NCI-H128 (cell line): ENCODE measurements around the gene MRLN.
"Not testable (repeated sequence)": the region's sequence is repeated elsewhere in the genome, so short reads cannot be mapped to it uniquely, and the experiment has no call there.

Experiments used
- DNase-seq: peaks from one replicate; lab custom pipeline; 2025; ENCODE audit not compliant: unreplicated experiment; lab: John Stamatoyannopoulos, UW

The MRLN gene

DNA sequence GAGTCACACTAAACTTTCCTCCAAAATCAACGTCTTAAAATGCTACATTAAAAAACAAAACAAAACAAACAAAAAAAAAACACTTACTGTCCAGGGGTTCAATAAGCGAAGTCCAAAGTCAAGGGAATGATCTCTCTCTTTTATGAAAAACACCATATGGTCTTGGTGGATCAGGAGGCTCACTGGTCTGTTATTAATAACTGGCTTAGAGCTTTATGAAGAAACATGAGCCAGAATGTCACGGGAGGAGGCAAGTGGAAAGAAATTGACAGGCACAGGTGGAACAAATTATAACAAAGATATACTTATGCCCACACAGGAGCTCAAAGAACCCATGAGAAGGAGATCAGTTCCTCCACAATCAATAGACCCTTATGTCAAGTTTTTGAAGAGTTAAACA, at the start of gene MRLN:
Gene MRLN (minus strand): TSS at position 189 of the 400 bp plus-strand sequence.
- no peak for DNase-seq

DNA sequence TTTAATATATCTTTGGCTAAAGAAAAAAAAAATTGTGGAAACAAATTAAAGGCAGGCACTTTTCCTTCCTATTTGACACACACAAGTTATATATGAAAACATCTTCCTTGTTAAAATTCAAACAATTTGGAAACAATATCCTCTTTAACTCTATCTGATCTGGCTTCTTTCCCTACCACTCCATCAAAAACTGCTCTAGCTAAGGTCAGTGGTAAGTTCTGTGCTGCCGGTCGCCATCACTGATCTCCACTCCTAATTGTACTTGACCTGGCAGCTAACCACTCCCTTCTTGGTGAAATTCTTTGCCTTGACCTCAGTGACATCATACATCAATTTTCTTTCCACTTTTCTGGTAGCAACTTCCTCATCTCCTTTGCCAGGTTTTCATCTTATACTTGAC, 47.9 kb upstream of the MRLN start:
- DNase-seq = no peak

DNA sequence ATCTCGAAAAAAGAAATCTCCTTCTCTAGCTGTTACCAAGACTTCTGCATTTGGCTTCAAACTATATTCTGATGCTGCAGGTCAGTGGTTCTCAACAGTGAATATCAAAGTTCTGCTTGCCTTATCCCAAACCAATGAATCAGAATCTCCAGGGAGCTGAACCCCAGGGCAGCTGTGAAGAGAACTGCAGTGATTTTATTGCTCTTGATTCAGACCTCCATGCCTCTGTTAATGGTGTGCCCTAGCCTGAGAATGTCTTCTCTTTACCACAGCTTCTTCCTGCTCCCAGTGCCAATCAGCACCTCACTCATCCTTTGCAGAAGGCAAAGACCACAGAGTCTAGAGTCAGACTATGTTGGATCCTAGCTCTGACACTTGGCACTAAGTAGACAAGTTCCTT, 46.2 kb upstream of the MRLN start:
- DNase-seq = no peak

DNA sequence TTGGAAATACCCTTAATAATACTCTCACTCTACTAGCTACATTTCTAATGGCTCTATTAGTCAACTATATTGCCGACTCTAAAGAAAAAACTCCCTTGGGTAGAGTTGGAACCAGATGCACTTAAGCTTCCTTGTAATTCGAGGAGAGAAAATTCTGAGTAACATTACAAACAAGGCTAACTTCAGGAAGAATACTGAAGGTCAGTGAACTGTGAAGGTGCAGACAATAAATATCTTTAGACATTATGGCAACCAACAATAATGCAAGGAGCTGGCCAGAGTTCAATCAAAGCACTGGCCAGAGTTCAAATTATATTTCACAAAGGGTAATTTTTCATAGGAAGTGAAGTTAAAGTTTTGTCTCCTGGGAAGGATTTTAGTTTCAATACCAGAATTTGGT, 40.7 kb upstream of the MRLN start:
- no peak for DNase-seq

DNA sequence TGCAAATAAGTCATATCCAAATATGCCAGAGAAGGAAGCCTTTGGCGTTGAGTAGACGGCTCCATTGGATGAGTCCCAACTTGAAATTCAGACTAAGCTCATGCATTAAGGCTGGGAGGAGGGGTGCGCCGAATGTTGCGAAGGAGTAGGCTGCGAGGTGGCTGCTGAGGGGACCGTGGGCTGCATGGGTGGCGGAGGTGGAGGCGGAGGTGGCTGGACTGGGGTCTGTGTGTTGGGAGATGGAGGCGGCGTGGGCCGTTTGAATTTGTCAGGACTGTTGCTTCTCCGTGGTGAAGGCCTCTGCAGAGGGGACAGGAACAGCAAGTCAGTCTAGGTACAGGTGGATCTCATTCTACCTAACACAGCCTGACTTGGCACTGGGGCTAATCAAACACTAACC, 39.6 kb upstream of the MRLN start:
- no peak for DNase-seq

DNA sequence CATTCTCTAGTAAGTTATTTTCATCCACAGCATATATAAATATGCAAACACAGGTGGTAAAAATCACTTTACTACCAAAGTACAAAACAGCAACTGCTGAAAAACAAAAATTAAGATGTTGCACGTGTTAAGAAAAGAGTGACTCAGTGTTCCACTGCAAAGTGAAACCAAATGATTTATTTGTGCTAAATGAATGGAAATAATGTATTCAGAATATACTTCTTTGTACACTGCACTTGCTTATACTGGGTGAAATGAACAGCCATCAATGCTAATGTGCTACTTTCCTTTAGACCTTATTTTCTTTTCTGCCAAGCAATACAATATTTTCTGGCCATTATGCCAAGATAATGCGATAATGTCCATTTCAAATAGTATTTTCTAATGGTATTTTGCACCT, 38.3 kb upstream of the MRLN start:
- DNase-seq = no peak

DNA sequence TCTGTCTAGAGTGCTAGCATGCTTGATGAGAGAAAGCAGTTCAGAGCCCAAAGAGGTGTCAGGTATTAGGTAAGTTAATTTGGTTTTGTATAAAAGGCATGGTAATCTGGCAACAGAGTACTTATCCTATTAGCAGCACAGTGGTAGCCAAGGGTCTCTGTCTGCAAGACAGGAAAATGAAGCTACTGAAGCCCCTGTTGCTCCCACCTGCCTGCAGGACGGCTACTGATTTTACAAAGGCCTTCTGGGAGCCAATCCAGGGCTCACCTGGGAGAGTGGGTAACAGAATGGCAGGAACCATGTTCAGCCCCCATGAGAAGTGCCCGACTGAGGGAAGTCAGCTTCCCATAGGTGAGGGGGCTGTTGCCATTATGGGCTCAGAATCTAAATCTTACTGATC, 36.8 kb upstream of the MRLN start:
- not testable (repeated sequence) for DNase-seq

DNA sequence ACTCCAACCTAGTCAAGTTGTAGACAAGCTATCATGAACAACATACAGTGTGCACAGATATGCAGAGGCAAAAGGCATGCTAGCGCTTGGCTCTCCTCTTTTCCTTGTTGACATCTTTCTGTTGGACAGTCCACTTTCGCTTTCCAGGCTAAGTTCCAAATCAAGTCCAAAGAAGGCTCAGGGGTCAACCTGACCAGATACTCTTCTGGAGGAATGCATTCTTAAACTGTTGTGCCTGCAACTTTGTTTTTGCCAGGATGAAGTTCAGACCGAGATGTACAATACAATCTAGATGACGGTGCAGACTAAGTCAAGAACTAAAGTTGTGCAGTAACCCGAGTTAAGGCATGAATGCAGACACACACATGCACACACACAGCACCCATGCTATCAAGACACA, 35.7 kb upstream of the MRLN start:
- not testable (repeated sequence) for DNase-seq

DNA sequence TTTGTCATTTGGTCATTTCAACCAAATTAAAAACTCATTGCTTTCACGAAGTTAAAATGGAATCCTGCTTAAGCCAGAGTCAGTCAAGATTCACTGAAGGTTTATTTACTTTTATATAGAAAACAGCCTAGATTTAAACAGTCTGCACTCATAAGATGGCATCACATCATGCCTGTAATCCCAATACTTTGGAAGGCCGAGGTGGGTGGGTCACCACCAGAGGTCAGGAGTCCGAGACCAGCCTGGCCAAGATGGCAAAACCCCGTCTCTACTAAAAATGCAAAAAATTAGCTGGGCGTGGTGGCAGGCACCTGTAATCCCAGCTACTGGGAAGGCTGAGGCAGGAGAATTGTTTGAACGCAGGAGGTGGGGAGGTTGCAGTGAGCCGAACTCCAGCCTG, 33.8 kb upstream of the MRLN start:
- not testable (repeated sequence) for DNase-seq

DNA sequence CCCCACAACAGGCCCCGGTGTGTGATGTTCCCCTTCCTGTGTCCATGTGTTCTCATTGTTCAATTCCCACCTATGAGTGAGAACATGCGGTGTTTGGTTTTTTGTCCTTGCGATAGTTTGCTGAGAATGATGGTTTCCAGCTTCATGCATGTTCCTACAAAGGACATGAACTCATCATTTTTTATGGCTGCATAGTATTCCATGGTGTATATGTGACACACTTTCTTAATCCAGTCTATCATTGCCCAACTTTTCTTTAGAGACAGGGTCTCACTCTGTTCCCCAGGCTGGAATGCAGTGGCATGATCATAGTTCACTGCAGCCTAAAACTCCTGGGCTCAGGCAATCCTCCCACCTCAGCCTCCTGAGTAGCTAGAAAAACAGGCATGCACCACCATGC, 32.2 kb upstream of the MRLN start:
- DNase-seq = not testable (repeated sequence)

DNA sequence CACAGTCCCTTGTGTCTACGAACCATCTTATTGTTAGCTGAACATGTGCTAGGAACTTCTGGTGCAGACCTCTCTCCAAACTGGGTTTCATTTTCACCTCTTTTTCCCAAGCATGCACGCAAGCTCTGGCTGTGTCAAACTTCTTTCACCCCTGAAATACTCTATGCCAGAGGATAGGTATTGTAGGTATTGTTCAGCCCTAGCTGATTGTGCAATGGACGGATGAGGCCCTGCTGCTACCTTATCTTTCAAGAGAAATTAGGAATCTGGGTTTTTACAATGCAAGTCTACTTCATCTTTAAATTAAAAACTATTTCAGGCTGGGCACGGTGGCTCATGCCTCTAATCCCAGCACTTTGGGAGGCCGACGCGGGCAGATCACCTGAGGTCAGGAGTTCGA, 28.3 kb upstream of the MRLN start:
- DNase-seq = no peak

DNA sequence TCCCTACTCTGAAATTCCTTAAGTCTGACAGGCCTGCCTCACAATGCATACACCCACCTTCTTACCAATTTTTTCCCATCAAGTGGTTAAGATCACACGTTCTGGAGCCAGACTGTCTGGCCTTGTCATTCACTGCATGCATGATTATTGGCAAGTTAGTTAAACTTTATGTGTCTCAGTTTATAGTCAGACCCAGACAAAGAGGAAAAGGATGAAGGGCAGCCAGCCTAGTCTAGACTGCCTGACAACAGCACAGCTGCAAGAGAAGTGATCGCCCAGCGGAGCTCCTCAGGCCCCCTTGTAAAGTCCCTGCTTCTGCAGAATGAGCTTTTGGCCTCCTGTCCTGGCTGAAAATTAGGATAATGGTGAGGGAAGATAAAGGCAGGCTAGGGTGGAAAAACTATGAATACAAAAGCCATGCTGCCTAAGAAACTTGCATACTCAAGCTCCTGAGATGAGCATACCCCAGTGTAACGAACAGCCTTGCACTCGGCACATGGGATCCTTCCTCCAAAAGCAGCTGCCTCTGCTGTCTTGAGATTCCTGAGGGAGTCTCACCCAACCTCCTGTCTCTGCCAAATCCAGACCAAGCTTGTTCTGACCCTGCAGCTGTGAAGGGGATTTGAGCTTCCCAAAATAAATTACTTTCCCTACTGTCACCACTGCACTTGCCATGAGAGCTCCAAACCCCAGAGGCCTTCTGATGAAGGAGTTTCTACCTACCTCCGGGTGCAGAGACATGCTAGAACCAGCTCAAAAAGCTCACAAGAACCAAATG, 26.7 kb upstream of the MRLN start:
- DNase-seq = no peak

DNA sequence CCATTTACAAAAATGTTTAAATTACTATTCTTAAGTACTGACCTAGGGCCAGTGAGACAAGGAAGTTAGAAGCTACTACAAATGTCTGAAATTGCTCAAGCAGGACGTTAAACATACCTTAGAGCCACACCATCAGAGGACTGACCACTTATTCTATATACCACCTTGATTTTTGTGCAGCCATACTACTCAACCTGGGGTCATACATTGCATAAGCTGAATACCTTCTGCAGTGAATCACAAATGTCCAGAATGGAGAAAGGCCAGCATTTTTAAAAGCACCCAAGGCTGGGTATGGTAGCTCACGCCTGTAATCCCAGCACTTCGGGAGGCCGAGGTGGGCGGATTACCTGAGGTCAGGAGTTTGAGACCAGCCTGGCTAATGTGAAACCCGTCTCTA, 21.2 kb upstream of the MRLN start:
- DNase-seq = no peak

DNA sequence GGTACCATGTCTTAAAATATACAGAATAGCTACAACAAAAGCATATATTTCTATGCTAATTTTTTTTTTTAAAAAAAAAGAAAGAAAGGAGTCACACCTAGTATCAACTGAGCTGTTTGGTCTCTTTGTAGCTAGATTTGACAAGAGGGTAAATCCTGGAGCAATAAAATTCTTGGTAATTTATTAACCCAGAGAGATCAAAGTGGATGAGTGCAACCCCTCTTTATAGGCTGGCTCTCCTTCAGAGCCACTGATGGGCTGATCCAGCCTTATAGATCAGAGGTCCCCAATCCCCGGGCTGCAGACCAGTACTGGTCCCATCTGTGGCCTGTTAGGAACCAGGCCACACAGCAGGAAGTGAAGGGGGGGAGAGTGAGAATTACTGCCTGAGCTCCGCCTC, 19.8 kb upstream of the MRLN start:
- DNase-seq = no peak

DNA sequence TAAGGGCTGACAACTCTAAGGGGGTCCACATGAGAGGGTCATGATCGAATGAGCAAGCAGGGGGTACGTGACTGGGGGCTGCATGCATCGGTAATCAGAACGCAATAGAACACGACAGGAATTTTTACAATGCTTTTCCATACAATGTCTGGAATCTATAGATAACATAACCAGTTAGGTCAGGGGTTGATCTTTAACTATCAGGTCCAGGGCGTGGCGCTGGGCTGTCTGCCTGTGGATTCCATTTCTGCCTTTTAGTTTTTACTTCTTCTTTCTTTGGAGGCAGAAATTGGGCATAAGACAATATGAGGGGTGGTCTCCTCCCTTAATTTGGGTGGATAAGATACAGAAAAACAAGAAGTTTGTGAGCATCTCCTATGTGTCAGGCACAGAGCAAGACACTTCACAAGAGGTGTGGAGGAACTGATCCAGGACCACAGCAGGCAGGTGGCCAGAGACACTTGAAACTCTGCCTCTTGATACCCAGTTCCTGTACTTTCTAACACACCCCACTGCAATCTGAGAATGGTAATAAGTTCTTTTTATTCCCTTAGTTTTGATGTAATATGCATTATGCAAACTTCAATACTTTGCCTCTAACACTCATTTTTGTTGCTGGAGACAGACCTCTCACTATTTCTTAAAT, 18.0 kb upstream of the MRLN start:
- DNase-seq = no peak

DNA sequence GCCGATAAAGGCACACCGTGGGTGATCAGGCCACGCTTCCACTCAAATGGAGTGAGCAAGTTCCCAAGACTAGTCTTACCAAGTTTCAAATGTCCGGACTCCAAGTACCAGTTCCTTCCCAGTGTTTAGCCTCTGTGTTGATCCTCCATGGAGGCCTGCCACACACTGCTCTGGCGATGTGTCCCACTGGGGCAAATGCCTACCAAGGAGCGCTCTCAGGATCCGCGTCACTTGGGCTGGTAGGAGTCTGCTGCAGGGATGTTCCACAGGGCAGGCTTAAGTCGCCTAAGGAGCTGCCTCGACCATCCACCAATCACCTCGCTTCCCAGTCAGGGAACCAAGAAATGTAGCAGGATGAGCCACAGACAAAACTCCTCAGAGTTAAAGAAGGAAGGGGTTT, 17.4 kb upstream of the MRLN start:
- no peak for DNase-seq

DNA sequence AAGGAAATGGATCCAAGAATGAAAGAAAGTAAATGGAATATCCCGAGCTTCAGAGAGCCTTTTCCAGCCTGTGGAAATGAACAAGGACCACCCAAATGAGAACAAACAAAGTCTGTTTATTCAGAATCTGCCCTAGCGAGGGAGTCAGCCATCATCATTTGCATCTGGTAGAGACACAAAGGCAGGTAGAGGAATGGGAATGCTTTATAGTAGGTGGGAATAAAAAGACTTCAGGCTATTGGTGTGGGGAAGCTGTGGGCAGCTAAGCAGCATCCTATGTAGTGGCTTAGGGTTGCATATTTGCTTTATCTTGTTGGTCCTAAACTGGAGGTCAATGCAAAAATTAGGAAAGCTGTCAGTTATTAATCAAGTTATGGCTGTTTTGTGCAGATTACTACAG, 9.2 kb upstream of the MRLN start:
- no peak for DNase-seq

DNA sequence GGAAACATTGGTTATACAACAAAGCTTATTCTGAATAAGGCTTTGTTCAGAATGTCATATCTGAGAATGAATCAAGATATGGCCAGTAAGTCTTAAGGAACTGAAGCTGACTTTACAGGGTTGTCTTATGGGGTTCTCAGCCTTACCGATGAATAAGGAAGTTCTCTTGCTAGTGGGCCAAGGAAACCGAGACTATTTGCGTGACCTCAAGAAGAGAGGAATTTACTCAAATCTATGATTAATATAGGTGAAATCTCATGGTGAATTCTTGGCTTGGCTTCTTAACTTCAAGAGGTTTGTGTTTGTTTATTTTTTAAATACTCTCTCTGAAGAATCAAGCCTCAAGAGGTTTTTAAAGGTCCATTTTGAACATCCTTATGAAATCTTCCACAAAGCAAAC, 4.7 kb upstream of the MRLN start:
- DNase-seq = no peak

DNA sequence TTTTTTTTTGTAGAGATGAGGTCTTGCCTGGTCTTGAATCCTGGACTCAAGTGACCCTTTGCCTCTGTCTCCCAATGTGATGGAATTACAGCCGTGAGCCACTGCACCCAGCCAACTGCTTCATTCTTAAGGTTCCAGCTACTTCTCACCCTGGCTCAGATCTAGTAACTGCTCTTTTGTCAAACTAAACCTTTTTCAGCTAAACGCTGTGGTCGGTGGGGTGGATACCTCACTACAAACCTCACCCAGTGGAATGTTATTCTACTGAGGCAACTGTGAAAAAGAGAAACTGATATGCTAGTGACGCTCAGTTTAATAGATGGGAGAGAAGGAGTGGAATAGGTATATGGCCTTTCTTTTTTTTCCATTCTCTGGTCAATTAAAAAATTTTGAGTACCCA, 1.7 kb upstream of the MRLN start:
- DNase-seq = no peak

DNA sequence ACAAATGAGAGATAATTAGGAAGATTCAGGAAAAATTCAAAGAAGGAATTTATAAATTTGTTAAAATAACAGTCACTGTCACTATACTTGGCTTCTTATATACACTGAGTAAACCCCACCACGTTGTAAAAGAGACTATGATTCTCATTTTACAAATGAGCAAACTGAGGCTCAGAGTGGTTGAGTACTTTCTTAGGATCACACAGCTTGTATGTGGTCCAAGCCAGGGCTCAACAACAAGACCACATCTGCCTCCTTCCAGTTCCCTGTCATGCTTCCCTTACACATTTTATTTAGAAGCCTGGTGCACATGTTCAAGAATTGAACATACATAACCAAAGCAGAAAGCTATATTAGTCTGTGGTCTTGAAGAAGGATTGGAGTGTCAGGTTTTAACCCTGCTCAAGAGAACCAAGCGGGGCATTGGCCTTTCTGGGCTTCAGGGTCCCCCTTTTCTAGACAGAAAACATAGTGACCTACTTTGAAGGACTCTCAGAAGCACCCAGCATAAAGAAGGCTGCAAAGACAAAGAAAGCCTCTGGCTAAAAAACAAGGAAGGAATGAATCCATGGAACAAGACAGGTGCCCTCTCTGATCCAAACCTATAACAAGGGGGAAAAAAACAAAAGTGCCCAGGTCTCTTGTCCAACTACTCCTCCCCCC, 846 bp downstream of the MRLN start:
- no peak for DNase-seq

DNA sequence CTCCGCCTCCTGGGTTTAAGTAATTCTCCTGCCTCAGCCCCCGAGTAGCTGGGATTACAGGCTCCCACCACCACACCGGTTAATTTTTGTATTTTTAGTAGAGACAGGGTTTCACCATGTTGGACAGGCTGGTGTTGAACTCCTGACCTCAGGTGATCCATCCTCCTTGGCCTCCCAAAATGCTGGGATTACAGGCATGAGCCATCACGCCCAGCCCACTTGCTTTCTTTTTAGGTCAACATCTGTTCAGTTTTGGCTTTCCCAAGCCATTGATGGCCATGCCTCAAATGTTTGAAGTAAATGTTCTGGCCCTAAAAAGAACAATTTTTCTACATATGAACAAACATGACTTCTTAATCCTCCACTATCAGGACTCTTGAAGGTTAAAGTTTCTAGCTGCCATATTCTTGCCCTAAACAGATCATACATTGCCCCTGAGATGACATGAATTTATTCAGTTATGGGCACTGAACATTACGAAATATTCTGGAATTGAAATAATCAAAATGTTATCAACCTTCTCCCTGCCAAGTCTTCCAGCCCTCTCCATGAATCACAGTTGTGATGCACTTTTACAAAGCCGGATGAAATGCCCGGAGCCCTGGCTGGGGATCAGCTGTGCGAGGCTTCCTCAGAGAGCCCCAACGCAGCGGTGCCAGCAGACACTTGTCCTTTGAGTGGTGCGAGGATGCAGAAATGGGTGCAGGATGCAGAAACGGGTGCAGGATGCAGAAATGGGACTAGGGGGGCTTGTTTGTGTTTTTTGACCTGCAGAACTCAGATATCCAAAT, 2.9 kb downstream of the MRLN start:
- no peak for DNase-seq

DNA sequence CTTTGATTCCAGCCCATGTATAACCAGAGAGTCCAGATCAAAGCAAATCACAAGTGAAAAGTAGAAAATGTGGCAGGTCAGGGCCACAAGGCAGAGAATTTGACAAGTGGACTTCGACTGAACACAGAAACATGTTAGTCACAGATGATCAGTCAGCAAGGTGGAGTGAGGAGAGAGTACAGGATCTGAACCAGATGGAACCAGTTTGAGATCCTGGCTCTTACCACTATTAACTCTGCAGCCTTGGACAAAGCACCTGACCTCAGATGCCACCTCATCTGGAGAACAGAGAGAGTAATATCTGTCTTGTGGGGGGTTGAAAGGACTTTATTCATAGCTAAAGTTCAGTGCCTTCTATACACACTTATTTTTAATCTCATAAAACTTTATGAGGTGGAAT, 4.4 kb downstream of the MRLN start:
- DNase-seq = no peak
